ENCODE results near the gene GPR107.

DNA sequence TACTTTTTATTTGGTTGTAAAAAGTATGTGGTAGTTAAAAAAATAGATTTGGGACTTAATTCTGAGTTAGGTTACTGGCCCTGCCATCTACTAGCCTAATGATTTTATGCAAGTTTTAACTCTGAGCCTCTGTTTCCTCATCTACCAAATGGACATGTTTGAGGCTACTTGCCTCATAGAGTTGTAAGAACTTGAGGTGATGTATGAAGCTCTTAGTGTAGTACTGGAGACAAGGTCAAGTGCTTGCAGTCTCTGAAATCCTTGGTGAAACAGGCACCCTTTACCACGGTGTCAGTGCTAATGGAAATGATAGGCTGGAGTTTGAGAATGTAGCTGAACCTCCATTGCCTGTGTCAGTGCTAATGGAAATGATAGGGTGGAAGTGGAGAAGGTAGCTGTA lies 15.3 kb downstream of the GPR107 start:
- TF ChIP-seq, protein P1, sequence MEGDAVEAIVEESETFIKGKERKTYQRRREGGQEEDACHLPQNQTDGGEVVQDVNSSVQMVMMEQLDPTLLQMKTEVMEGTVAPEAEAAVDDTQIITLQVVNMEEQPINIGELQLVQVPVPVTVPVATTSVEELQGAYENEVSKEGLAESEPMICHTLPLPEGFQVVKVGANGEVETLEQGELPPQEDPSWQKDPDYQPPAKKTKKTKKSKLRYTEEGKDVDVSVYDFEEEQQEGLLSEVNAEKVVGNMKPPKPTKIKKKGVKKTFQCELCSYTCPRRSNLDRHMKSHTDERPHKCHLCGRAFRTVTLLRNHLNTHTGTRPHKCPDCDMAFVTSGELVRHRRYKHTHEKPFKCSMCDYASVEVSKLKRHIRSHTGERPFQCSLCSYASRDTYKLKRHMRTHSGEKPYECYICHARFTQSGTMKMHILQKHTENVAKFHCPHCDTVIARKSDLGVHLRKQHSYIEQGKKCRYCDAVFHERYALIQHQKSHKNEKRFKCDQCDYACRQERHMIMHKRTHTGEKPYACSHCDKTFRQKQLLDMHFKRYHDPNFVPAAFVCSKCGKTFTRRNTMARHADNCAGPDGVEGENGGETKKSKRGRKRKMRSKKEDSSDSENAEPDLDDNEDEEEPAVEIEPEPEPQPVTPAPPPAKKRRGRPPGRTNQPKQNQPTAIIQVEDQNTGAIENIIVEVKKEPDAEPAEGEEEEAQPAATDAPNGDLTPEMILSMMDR (IDR thresholded peaks at IDR 0.05) = no peak
- no peak for TF ChIP-seq POLR2A (IDR thresholded peaks at IDR 0.05)
